Measurements from ENCODE around the gene ERCC8. TPM values are rescaled to one million over a fixed set of nuclear protein-coding genes. Genes with fewer than 3 reads are reported as not detected.
A peak's percentile ranks its signal among the peaks of the same experiment; 100 is the strongest.

ERCC8 gene
- total and polyA plus RNA-seq, 2 of the 8 experiments (the other 6 are each of a cell fraction or from before 2014, with no cell fraction given), result 17.3 TPM

GRCh38 chr5:60929024-60929423 is 15.8 kb downstream of the ERCC8 start:
- H2BK5ac ChIP-seq (ENCODE audit: low read depth, low read length), result no peak overlapping the region
- no peak for TF ChIP-seq YY1 (IDR thresholded peaks at IDR 0.05; ENCODE audit: low read depth, low read length)
- TF ChIP-seq SIRT6 (IDR thresholded peaks at IDR 0.05; ENCODE audit: low read length), result no peak
- TF ChIP-seq SUZ12 (IDR thresholded peaks at IDR 0.05; ENCODE audit: low read length), result no peak
- TF ChIP-seq TCF12 (IDR thresholded peaks at IDR 0.05; ENCODE audit: low read depth, low read length), result no peak
- no peak for TF ChIP-seq BACH1 (IDR thresholded peaks at IDR 0.05; ENCODE audit: low read length)
- no peak for TF ChIP-seq KDM1A (IDR thresholded peaks at IDR 0.05; ENCODE audit: borderline replicate concordance, low read length)
- peak in 1 of 2 experiments; percentile 38; a peak in 2 of 4 replicates for TF ChIP-seq RAD21 (IDR thresholded peaks at IDR 0.05 in 1 of 2, conservative IDR thresholded peaks at IDR 0.05 in 1 of 2; ENCODE audit: low read depth in 2 of 2, low read length in 2 of 2)
- TF ChIP-seq TEAD4 (IDR thresholded peaks at IDR 0.05; ENCODE audit: low read depth, low read length), result no peak
- H3K27ac ChIP-seq (ENCODE audit: low read depth, low read length), result no peak overlapping the region
- H3K18ac ChIP-seq (ENCODE audit: extremely low read depth, low read length), result no peak overlapping the region
- H3K4ac ChIP-seq (replicated peaks; ENCODE audit: insufficient read length, low read depth, low read length), result no peak overlapping the region
- H4K20me1 ChIP-seq (replicated peaks in 1 of 2; ENCODE audit: control insufficient read depth in 1 of 2, insufficient read depth in 2 of 2, low read length in 2 of 2), result no peaks in the 10 kb centered on the region
- no peak overlapping the region for H4K91ac ChIP-seq (replicated peaks; ENCODE audit: insufficient read length, low read length)
- H3K4me3 ChIP-seq (ENCODE audit: extremely low read depth in 1 of 4, insufficient read depth in 2 of 4, low read depth in 3 of 4, low read length in 4 of 4), result no peak overlapping the region
- H3K79me2 ChIP-seq (ENCODE audit: control insufficient read depth in 1 of 2, insufficient read depth in 2 of 2, low read length in 2 of 2), result no peaks in the 10 kb centered on the region
- no peaks in the 10 kb centered on the region for H3K79me1 ChIP-seq (ENCODE audit: low read depth, low read length)
- ChIA-PET CTCF (ENCODE audit: partially characterized antibody) (interaction anchor here (1.4 kb wide), 1 partner anchor 10 kb away, joined by 3 read pairs; no protein-coding TSS in a partner anchor), POLR2A (ENCODE audit: partially characterized antibody) (interaction anchor here (1.2 kb wide), 1 partner anchor 230 kb away, joined by 4 read pairs; no protein-coding TSS in a partner anchor)
- H2BK12ac ChIP-seq (ENCODE audit: low read depth, low read length), result no peak overlapping the region
- H3K56ac ChIP-seq (replicated peaks; ENCODE audit: insufficient read length, low read depth, low read length), result no peak overlapping the region
- H3K36me3 ChIP-seq (ENCODE audit: control insufficient read depth in 2 of 4, insufficient read depth in 4 of 4, low read length in 3 of 4), result peaks cover 0 to 22% (median 4%) of the 10 kb centered on the region in 4 experiments; a peak in 4 of 8 replicates
- no peaks in the 10 kb centered on the region for H3K23me2 ChIP-seq (ENCODE audit: low read depth, low read length)
- H3K9ac ChIP-seq (replicated peaks in 1 of 4; ENCODE audit: extremely low read depth in 1 of 4, low read depth in 3 of 4, low read length in 3 of 4), result no peak overlapping the region
- H2BK120ac ChIP-seq (replicated peaks; ENCODE audit: low read depth, low read length), result no peak overlapping the region
- no peak overlapping the region for H3K4me2 ChIP-seq (ENCODE audit: insufficient read depth in 1 of 2, low read depth in 2 of 2, low read length in 2 of 2)
- DNase-seq (ENCODE audit: low read depth in 1 of 2, low spot score in 2 of 2), result no peak
- H2AK5ac ChIP-seq (ENCODE audit: low read depth, low read length), result no peak overlapping the region
- no peak overlapping the region for H4K8ac ChIP-seq (ENCODE audit: extremely low read depth, insufficient read depth, low read length)
- H3K9me3 ChIP-seq (ENCODE audit: insufficient read depth in 2 of 2, low read depth in 1 of 2, low read length in 1 of 2), result 0 out of 4 replicates have a peak, but pooled peaks cover 0 to 5% of the 10 kb centered on the region in 2 experiments
- no peak overlapping the region for H2BK15ac ChIP-seq (ENCODE audit: low read length)
- WGBS, 2 experiments (ENCODE audit: extremely low coverage in 1 of 2, insufficient coverage in 1 of 2, insufficient read length in 1 of 2, insufficient replicate concordance in 2 of 2, low coverage in 1 of 2, low lambda C conversion rate in 2 of 2, missing lambda C conversion rate in 1 of 2), result 72% methylated on average over 6 of the region's 6 CpGs; no CpG with 5 or more reads in 1 of the 2 experiments
- no peak for FAIRE-seq
- no peak overlapping the region for H4K5ac ChIP-seq (ENCODE audit: insufficient read length, low read depth, low read length)
- no peaks in the 10 kb centered on the region for H3K4me1 ChIP-seq (replicated peaks in 1 of 4; ENCODE audit: control insufficient read depth in 3 of 4, insufficient read depth in 4 of 4, low read length in 3 of 4)
- no peaks in the 10 kb centered on the region for H3K27me3 ChIP-seq (replicated peaks in 1 of 4; ENCODE audit: control insufficient read depth in 3 of 4, extremely low read depth in 1 of 4, insufficient read depth in 3 of 4, low read length in 3 of 4)
- no peak overlapping the region for H3K23ac ChIP-seq (ENCODE audit: insufficient read length)
- H2AFZ ChIP-seq (ENCODE audit: low read length), result no peak overlapping the region
- H2BK20ac ChIP-seq (ENCODE audit: low read length), result no peak overlapping the region
- no peak overlapping the region for H3K14ac ChIP-seq (ENCODE audit: insufficient read length)
